Right lobe of liver (tissue), 6 donors: ENCODE results near the gene NCK2. TPM values are rescaled to one million over a fixed set of nuclear protein-coding genes. Genes with fewer than 3 reads are reported as not detected.

ENCODE experiments used
- ATAC-seq, 4 donors: fragments of 200-7000 bp; cut with Tn5 transposase; one replicate each; pipeline ENCODE4 v1.9.1; 2020; ENCODE audit warnings: mild to moderate bottlenecking in 4 of 4, moderate library complexity in 4 of 4
- DNase-seq, 3 donors: peaks; one replicate each; pipeline ENCODE4 v3.0.0-alpha.2; 2020
- H3K27ac ChIP-seq, 3 donors: fragments of 200-600 bp; one replicate each; pipeline ENCODE4 v1.8.0; 2022
- H3K27me3 ChIP-seq, 2 donors: fragments of 200-600 bp; one replicate each; pipeline ENCODE4 v1.8.0; 2022
- H3K36me3 ChIP-seq, 4 donors: fragments of 200-600 bp; sonication (generic) in 1 of 4; one replicate each; pipeline versions ENCODE4 v1.5.1 to v1.8.0; 2017 to 2022; ENCODE audit warnings: control low read depth in 1 of 4
- H3K4me1 ChIP-seq, 4 donors: fragments of 200-600 bp; sonication (generic) in 1 of 4; one replicate each; pipeline versions ENCODE4 v1.5.1 to v1.8.0; 2017 to 2022; ENCODE audit warnings: control low read depth in 1 of 4
- H3K4me3 ChIP-seq, 3 donors: fragments of 200-600 bp; one replicate each; pipeline ENCODE4 v1.8.0; 2022
- H3K9me3 ChIP-seq, 4 donors: fragments of 200-600 bp; sonication (generic) in 1 of 4; one replicate each; pipeline versions ENCODE4 v1.5.1 to v1.8.0; 2017 to 2022; ENCODE audit warnings: control low read depth in 1 of 4
- CTCF ChIP-seq, 4 donors: fragments of 200-600 bp in 3 of 4; fragments of 450-650 bp in 1 of 4; IDR thresholded peaks; one replicate each; pipeline versions ENCODE4 v1.5.1 to v1.8.0; 2016 to 2022; ENCODE audit warnings: antibody characterized with exemption in 4 of 4, mild to moderate bottlenecking in 2 of 4
- POLR2A ChIP-seq: fragments of 450-650 bp; IDR thresholded peaks from one replicate; pipeline ENCODE4 v1.6.1; 2017; ENCODE audit warnings: antibody characterized with exemption, mild to moderate bottlenecking
- WGBS: methylation state at CpG from one replicate; pipeline ENCODE4 v1.1.6; 2018; ENCODE audit warnings: low coverage, low lambda C conversion rate; ENCODE audit not compliant: insufficient coverage; ENCODE audit errors: missing lambda C conversion rate; 5-methylcytosine and 5-hydroxymethylcytosine counted together
- intact Hi-C, 2 donors: fragments of 100-400 bp; cut with DNase I; formaldehyde crosslinking; loops; one replicate each; pipeline versions ENCODE4 v1.11.2 to v1.14.1; 2022
- total RNA-seq, 6 experiments: library from RNA; depleted of rRNA in 2 of 6; stranded (reverse); fragments of >200 nt in 2 of 6; fragmentation: NEBNext Ultra II Directional in 3 of 6; extraction: Animal tissue kit (Norgen Biotek cat#: 25700) in 3 of 6; gene quantifications; one replicate each; pipeline versions ENCODE4 v1.1.0 to v1.2.4, GENCODE V29; 2016 to 2023
- donor health status: DM: no; HTN: yes; CAD: no.
- donor health status: DM: no; HTN: no; CAD: no.
- donor health status: DM: no; HTN: no; CAD: no.
- donor health status: DM: no; HTN: yes; CAD: no.
- donor health status: DM: no; HTN: yes; CAD: no.

Gene NCK2
- total RNA-seq, 6 experiments from 2014 or later, result 4.8 to 11.7 (median 7.1) TPM

DNA sequence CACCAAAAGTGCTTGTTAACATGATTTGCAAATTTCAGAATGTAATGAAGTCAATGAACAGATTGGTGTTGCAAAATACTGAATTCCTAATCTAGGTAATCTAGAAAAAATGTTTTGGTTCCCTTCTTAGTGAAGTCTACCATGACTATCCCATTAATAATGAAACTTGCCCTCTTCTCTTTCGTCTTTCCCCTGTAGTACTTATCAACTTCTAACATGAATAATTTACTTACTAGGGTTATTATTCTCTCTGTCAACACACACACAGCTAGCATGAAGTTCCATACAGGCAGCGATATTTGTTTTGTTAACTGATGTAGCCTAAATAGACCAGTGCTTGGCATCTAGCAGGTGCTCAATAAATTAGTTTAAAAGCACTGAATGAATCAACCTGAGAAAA, 160.2 kb downstream of the NCK2 start:
- Histone ChIP-seq H3K27me3 (no peaks in the 10 kb centered on the region), H3K36me3 (no peaks in the 10 kb centered on the region), H3K4me1 (no peaks in the 10 kb centered on the region), H3K4me3 (no peak overlapping the region), H3K27ac (no peak overlapping the region), H3K9me3 (no peaks in the 10 kb centered on the region)
- DNase-seq, result no peak
- WGBS, result 68% methylated on average over 2 of the region's 2 CpGs
- no peak for ATAC-seq
- TF ChIP-seq CTCF (IDR thresholded peaks at IDR 0.05) (no peak), POLR2A (no peak)
- intact Hi-C loops, result no loop called here

GRCh38 chr2:105906481-105906880, 161.8 kb downstream of the NCK2 start:
- intact Hi-C loops, result no loop called here
- no peak overlapping the region for H3K4me3 ChIP-seq
- H3K9me3 ChIP-seq, result no peaks in the 10 kb centered on the region
- no peaks in the 10 kb centered on the region for H3K27me3 ChIP-seq
- no peaks in the 10 kb centered on the region for H3K36me3 ChIP-seq
- 83% methylated on average over 3 of the region's 3 CpGs for WGBS
- DNase-seq, result no peak
- ATAC-seq, result no peak
- TF ChIP-seq POLR2A (no peak), CTCF (IDR thresholded peaks at IDR 0.05) (no peak)
- peaks cover 0 to 3% (median 0%) of the 10 kb centered on the region in 4 donors for H3K4me1 ChIP-seq
- H3K27ac ChIP-seq, result no peak overlapping the region

DNA sequence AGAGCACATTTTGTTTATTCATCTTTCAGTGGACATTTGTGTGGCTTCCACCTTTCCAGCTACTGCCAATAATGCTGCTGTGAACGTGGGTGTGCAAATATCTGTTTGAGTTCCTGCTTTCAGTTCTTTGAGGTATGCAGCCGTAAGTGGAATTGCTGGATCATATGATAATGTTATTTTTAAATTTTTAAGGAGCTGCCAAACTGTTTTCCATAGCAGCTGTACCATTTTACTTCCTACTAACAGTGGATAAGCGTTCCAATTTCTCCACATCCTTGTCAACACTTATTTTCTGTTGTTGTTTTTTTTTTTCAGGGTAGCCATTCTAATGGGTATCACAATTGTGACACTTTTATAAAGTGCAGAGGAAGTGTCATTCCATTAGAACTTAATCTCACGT, 162.5 kb downstream of the NCK2 start:
- WGBS, result 56% methylated on average over 4 of the region's 4 CpGs
- Histone ChIP-seq H3K4me3 (no peak overlapping the region), H3K36me3 (no peaks in the 10 kb centered on the region), H3K27ac (no peak overlapping the region), H3K27me3 (no peaks in the 10 kb centered on the region), H3K4me1 (peaks cover 0 to 3% (median 0%) of the 10 kb centered on the region in 4 donors), H3K9me3 (no peaks in the 10 kb centered on the region)
- intact Hi-C loops, result no loop called here
- ATAC-seq, result no peak
- TF ChIP-seq POLR2A (no peak), CTCF (IDR thresholded peaks at IDR 0.05) (no peak)
- no peak for DNase-seq

DNA sequence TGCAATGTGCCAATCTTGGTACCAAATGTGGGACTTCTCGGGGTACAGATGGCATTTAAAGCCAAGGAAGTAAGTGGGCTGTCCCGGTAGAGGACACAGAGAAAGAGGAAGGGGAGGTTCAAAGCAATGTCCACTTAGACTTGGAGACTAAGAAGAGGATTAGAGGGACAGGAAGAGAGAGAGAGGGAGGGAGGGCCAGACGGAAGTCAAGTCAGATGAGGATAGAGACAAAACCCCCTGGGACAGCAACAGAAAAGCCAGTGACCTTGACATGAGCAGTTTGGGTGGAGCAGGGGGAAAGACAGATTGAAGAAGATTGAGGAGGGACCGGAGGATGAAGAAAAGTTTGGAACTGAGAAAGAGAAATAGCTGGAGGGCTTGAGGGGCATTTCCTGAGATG, 164.5 kb downstream of the NCK2 start:
- TF ChIP-seq POLR2A (no peak), CTCF (IDR thresholded peaks at IDR 0.05) (no peak)
- no peaks in the 10 kb centered on the region for H3K27me3 ChIP-seq
- no peaks in the 10 kb centered on the region for H3K9me3 ChIP-seq
- ATAC-seq (no peak), DNase-seq (no peak)
- H3K27ac ChIP-seq, result no peak overlapping the region
- no peaks in the 10 kb centered on the region for H3K36me3 ChIP-seq
- intact Hi-C loops, result no loop called here
- H3K4me3 ChIP-seq, result no peak overlapping the region
- H3K4me1 ChIP-seq, result peaks cover 0 to 3% (median 0%) of the 10 kb centered on the region in 4 donors
- 38% methylated on average over 4 of the region's 4 CpGs for WGBS
